ENCODE data around the gene PPM1M.
"Not testable (repeated sequence)": the region's sequence is repeated elsewhere in the genome, so short reads cannot be mapped to it uniquely, and the experiment has no call there.

Gene PPM1M

GRCh38 chr3:52277972-52278509, 32.5 kb downstream of the PPM1M start:
- peak in 1 of 2 donors; percentile 50 for DNase-seq (ENCODE audit: low read depth in 2 of 2)
- TF ChIP-seq CTCF (IDR thresholded peaks at IDR 0.05; ENCODE audit: low read depth, low read length), result peak; percentile 64
- H3K4me3 ChIP-seq (replicated peaks in 1 of 2; ENCODE audit: low read depth in 2 of 2, low read length in 2 of 2), result peak overlapping the region; percentile 93 to 95

GRCh38 chr3:52278510-52279069, 33.0 kb downstream of the PPM1M start, which contains the start of gene WDR82:
Gene WDR82, minus strand, starts transcription at chr3:52278649. Its CDS starts 288 bp downstream, at chr3:52278361.
- peak; percentile 65 for TF ChIP-seq CTCF (IDR thresholded peaks at IDR 0.05; ENCODE audit: low read depth, low read length)
- peak within 1 kb of the TSS; percentile 93 to 95 for H3K4me3 ChIP-seq (replicated peaks in 1 of 2; ENCODE audit: low read depth in 2 of 2, low read length in 2 of 2)
- peak; percentile 93 to 96 for DNase-seq (ENCODE audit: low read depth in 2 of 2)

GRCh38 chr3:52279596-52279995, 34.0 kb downstream of the PPM1M start:
- TF ChIP-seq CTCF (IDR thresholded peaks at IDR 0.05; ENCODE audit: low read depth, low read length), result no peak
- H3K4me3 ChIP-seq (replicated peaks in 1 of 2; ENCODE audit: low read depth in 2 of 2, low read length in 2 of 2), result peak overlapping the region in 1 of 2 donors; percentile 95
- DNase-seq (ENCODE audit: low read depth in 2 of 2), result no peak

- peak overlapping the region in 1 of 2 donors; percentile 1 for H3K4me3 ChIP-seq (replicated peaks in 1 of 2; ENCODE audit: low read depth in 2 of 2, low read length in 2 of 2)
- no peak for TF ChIP-seq CTCF (IDR thresholded peaks at IDR 0.05; ENCODE audit: low read depth, low read length)
- DNase-seq (ENCODE audit: low read depth in 2 of 2), result peak; percentile 53 to 68
Observed at GRCh38 chr3:52280050-52280461, 34.5 kb downstream of the PPM1M start.

- TF ChIP-seq CTCF (IDR thresholded peaks at IDR 0.05; ENCODE audit: low read depth, low read length), result no peak
- no peak overlapping the region for H3K4me3 ChIP-seq (replicated peaks in 1 of 2; ENCODE audit: low read depth in 2 of 2, low read length in 2 of 2)
- peak in 1 of 2 donors; percentile 37 for DNase-seq (ENCODE audit: low read depth in 2 of 2)
Observed at GRCh38 chr3:52281981-52282801, 36.6 kb downstream of the PPM1M start.

GRCh38 chr3:52283306-52283705, 37.7 kb downstream of the PPM1M start:
- no peak for TF ChIP-seq CTCF (IDR thresholded peaks at IDR 0.05; ENCODE audit: low read depth, low read length)
- H3K4me3 ChIP-seq (replicated peaks in 1 of 2; ENCODE audit: low read depth in 2 of 2, low read length in 2 of 2), result no peak overlapping the region

GRCh38 chr3:52284051-52284450, 38.5 kb downstream of the PPM1M start:
- H3K4me3 ChIP-seq (replicated peaks in 1 of 2; ENCODE audit: low read depth in 2 of 2, low read length in 2 of 2); DNase-seq (ENCODE audit: low read depth in 2 of 2): not testable (repeated sequence)

More at GRCh38 chr3:52283306-52283705, 37.7 kb downstream of the PPM1M start:
- no peak for DNase-seq (ENCODE audit: low read depth in 2 of 2)
